Esophagus squamous epithelium (tissue), 4 donors: ENCODE measurements around the gene SYNM.

ENCODE experiments used
- POLR2A ChIP-seq, 4 donors: fragments of 450-650 bp; IDR thresholded peaks; one replicate each; pipeline ENCODE4 v1.6.1; 2017; ENCODE audit warnings: antibody characterized with exemption in 4 of 4, mild to moderate bottlenecking in 4 of 4, moderate library complexity in 3 of 4
- TF ChIP-seq, protein P1 (sequence below), 6 experiments: fragments of 450-650 bp in 4 of 6; fragments of 200-600 bp in 2 of 6; sonication (generic) in 2 of 6; IDR thresholded peaks; one replicate each; pipeline ENCODE4 v1.5.1; 2016 to 2019; ENCODE audit warnings: antibody characterized with exemption in 6 of 6, mild to moderate bottlenecking in 4 of 6, moderate library complexity in 4 of 6

DNA sequence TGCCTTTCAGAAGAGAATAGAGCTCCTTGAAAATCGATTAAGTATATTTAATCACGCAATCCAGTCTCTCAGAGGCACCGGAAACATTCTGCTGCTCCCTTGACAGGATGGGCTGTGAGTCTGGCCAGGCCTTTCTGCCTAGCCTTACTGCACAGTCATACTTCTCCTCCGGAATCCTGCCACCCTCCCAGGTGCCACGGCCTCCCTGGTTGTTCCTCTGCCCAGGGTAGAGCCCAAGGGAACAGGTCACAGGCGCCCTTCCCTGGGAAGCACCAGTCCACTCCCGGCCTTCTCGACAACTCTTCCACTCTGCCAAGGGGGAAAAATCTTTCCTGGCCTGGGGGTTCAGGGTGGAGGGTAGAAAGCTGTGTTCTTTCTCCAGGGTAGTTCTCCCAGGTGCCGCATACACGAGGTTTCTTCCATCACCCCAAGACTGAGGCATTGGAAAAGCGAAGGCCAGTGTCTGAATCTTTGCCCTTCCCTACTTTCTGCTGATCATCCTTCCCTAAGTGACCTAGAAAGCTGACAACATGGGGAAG lies 17.4 kb upstream of the SYNM start:
- TF ChIP-seq, protein P1, sequence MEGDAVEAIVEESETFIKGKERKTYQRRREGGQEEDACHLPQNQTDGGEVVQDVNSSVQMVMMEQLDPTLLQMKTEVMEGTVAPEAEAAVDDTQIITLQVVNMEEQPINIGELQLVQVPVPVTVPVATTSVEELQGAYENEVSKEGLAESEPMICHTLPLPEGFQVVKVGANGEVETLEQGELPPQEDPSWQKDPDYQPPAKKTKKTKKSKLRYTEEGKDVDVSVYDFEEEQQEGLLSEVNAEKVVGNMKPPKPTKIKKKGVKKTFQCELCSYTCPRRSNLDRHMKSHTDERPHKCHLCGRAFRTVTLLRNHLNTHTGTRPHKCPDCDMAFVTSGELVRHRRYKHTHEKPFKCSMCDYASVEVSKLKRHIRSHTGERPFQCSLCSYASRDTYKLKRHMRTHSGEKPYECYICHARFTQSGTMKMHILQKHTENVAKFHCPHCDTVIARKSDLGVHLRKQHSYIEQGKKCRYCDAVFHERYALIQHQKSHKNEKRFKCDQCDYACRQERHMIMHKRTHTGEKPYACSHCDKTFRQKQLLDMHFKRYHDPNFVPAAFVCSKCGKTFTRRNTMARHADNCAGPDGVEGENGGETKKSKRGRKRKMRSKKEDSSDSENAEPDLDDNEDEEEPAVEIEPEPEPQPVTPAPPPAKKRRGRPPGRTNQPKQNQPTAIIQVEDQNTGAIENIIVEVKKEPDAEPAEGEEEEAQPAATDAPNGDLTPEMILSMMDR (IDR thresholded peaks at IDR 0.05): no peak
- no peak for TF ChIP-seq POLR2A (IDR thresholded peaks at IDR 0.05)
